ENCODE data around the gene HSD17B12. TPM values are rescaled to one million over a fixed set of nuclear protein-coding genes. Genes with fewer than 3 reads are reported as not detected.

HSD17B12 gene
- total and polyA plus RNA-seq, 2 of the 8 experiments (the other 6 are each of a cell fraction or from before 2014, with no cell fraction given): 46.0 to 121 TPM

DNA sequence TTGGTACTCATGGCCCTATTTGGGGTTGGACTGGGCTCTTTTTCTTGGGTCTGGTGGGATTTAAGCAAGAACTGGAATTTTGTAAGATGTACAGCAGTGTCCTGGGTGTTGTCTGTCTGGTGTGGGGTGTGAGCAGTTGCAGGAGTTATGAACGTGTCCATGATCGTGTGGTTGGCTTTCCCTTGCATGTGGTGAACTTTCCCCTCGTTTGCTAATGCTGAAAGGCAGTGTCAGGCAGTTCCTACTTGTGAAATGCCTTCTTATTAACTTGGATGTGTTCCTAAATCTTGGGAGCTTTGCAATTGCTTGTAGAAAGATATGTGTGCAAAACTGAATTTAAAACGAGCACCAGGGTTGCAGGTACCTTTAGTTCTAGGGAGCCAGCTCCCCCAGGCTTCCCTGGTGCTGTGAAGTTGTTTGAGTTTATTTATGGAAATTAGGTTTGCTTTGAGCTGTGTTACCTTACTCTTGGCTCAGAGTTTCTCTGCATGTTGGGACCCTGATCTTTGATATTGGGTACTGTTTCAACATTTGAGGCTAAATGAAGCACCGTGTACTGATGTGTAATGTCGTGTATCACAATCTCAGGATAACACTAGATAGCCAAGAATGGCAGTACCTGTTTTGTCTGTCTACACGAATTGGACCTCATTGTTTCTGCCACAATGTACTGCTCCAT is 35.8 kb upstream of the HSD17B12 start (continued):
- TF ChIP-seq SP4 (IDR thresholded peaks at IDR 0.05; ENCODE audit: low read length) (no peak), TEAD4 (IDR thresholded peaks at IDR 0.05; ENCODE audit: low read depth, low read length) (no peak), CEBPB (IDR thresholded peaks at IDR 0.05; ENCODE audit: low read depth, low read length) (no peak), RBBP5 (IDR thresholded peaks at IDR 0.05; ENCODE audit: borderline replicate concordance, low read depth, low read length) (no peak), BCL11A (IDR thresholded peaks at IDR 0.05; ENCODE audit: low read depth in 2 of 2, low read length in 2 of 2) (no peak)

Data from H1 (cell line).